ENCODE results near the gene MRC2.

DNA sequence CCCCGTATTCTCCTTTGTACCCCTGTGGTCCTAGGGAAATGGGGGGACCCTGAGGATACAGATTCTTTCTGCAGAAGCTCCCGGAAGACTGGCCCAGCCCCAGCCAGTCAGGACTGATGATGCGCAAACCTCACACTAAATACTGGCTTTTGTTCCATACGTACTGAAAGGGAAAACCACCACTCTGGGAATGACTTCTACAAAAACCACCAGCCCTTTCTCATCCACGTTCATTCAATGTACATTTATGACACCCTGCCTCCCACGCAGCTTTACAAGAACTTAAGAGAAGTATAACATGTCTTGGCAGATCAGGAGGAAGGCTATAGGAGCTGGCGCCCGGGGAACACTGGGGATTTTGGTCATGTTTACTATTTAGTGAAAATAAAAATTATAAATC is 110.0 kb downstream of the MRC2 start:
- TF ChIP-seq CTCF (IDR thresholded peaks at IDR 0.05) (no peak), POLR2A (IDR thresholded peaks at IDR 0.05) (no peak)
